ENCODE results near the gene CCNA1.

Gene CCNA1

GRCh38 chr13:36454121-36454520 is 21.8 kb downstream of the CCNA1 start:
- DNase-seq: no peak

- no peak for DNase-seq
Observed at GRCh38 chr13:36454987-36455386, 22.7 kb downstream of the CCNA1 start.

- no peak for DNase-seq
Observed at GRCh38 chr13:36456577-36456976, 24.3 kb downstream of the CCNA1 start.

- no peak for DNase-seq
Observed at GRCh38 chr13:36461506-36461905, 29.2 kb downstream of the CCNA1 start.

GRCh38 chr13:36475468-36475867 is 43.2 kb downstream of the CCNA1 start:
- no peak for DNase-seq

- DNase-seq: no peak
Observed at GRCh38 chr13:36476661-36477060, 44.4 kb downstream of the CCNA1 start.

- no peak for DNase-seq
Observed at GRCh38 chr13:36480726-36481427, 48.6 kb downstream of the CCNA1 start.

- no peak for DNase-seq
Observed at GRCh38 chr13:36490055-36490454, 57.8 kb downstream of the CCNA1 start.
